ENCODE results near the gene MT1X. TPM values are rescaled to one million over a fixed set of nuclear protein-coding genes. Genes with fewer than 3 reads are reported as not detected.

MT1X gene
- polyA plus RNA-seq, 1 donor (not counting 4 experiments of a cell fraction or from before 2014, with no cell fraction given): 58.3 TPM

DNA sequence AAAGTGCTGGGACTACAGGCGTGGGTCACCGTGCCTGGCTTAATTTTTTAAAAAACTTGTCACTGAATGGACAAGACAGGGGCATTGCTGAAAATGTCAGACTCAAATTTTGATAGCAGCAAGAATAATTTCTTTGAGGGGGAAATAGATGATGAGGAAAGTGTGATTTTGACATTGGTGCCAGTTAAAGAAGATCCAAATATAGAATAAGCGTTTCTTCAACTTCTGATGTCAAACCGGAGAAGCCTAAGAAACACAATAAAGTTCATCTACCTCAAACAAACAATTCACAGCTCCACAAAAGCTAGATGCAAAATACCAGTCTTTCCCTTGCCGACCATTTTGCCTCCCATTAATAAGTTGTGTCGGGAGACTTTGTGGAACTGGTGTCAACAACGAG is 4.5 kb downstream of the MT1X start:
- peaks cover 43% of the 10 kb centered on the region for H3K4me1 ChIP-seq (ENCODE audit: control insufficient read depth, extremely low read depth, insufficient read depth, low read length)
- dilution Hi-C loops (cut with MboI; ENCODE audit: extremely low pct_ligation_motif_present, low sequenced_read_pairs): no loop called here
- H3K27ac ChIP-seq (ENCODE audit: control insufficient read depth, insufficient read depth, low read length): no peak overlapping the region
- H3K79me2 ChIP-seq (ENCODE audit: control insufficient read depth, insufficient read depth, low read length): peaks cover 4% of the 10 kb centered on the region
- DNase-seq (ENCODE audit: low read depth, low spot score): no peak
- H2AFZ ChIP-seq (ENCODE audit: control insufficient read depth, low read length): no peak overlapping the region
- H3K4me3 ChIP-seq (ENCODE audit: control insufficient read depth in 2 of 3, extremely low read depth in 1 of 3, insufficient read depth in 2 of 3, low read depth in 1 of 3, low read length in 3 of 3): no peak overlapping the region
- no peaks in the 10 kb centered on the region for H3K9me1 ChIP-seq (ENCODE audit: control insufficient read depth, extremely low read depth, insufficient read depth, low read length)
- FAIRE-seq: no peak
- H3K4me2 ChIP-seq (ENCODE audit: control insufficient read depth, extremely low read depth, insufficient read depth, low read depth, low read length): no peak overlapping the region
- peaks cover 1% of the 10 kb centered on the region for H3K9me3 ChIP-seq (ENCODE audit: control insufficient read depth, low read depth, low read length)
- no peaks in the 10 kb centered on the region for H4K20me1 ChIP-seq (ENCODE audit: control insufficient read depth, extremely low read depth, insufficient read depth, low read length)
- no peaks in the 10 kb centered on the region for H3K27me3 ChIP-seq (ENCODE audit: control insufficient read depth, extremely low read depth, insufficient read depth, low read length)
- no peak for TF ChIP-seq CTCF (optimal IDR thresholded peaks at IDR 0.05 in 1 of 3, IDR thresholded peaks at IDR 0.05 in 1 of 3, conservative IDR thresholded peaks at IDR 0.05 in 1 of 3; ENCODE audit: extremely low read depth in 1 of 3, insufficient read depth in 2 of 3, low read length in 3 of 3)
- TF ChIP-seq EZH2 (IDR thresholded peaks at IDR 0.05; ENCODE audit: low read length): no peak
- no peak overlapping the region for H3K9ac ChIP-seq (ENCODE audit: control insufficient read depth, extremely low read depth, insufficient read depth, low read length)
- H3K36me3 ChIP-seq (ENCODE audit: control insufficient read depth in 2 of 2, extremely low read depth in 1 of 2, insufficient read depth in 2 of 2, low read length in 2 of 2): peaks cover 0 to 3% of the 10 kb centered on the region in 2 experiments

DNA sequence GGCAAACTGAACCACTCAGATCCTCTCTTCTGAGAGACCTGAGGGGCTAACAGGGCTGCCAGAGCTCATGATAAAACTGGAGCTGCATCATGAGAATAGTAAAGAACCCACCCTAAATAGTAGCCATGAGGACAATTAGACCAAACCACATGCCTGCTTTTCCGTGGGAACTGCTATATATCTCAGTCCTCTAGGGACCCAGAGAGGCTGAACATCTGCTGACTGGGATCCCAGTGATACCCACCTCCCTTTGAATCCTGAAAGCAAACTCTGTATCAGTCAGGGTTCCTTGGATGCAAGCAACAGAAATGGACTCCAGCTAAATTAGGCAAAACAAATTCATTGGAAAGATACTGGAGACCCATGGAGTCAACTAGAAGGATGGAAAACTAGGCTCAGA is 6.5 kb downstream of the MT1X start:
- Histone ChIP-seq H4K20me1 (ENCODE audit: control insufficient read depth, extremely low read depth, insufficient read depth, low read length) (no peaks in the 10 kb centered on the region), H3K27me3 (ENCODE audit: control insufficient read depth, extremely low read depth, insufficient read depth, low read length) (no peaks in the 10 kb centered on the region), H3K9me1 (ENCODE audit: control insufficient read depth, extremely low read depth, insufficient read depth, low read length) (no peaks in the 10 kb centered on the region), H3K4me2 (ENCODE audit: control insufficient read depth, extremely low read depth, insufficient read depth, low read depth, low read length) (no peak overlapping the region), H3K36me3 (ENCODE audit: control insufficient read depth in 2 of 2, extremely low read depth in 1 of 2, insufficient read depth in 2 of 2, low read length in 2 of 2) (peaks cover 0 to 3% of the 10 kb centered on the region in 2 experiments), H2AFZ (ENCODE audit: control insufficient read depth, low read length) (no peak overlapping the region), H3K4me3 (ENCODE audit: control insufficient read depth in 2 of 3, extremely low read depth in 1 of 3, insufficient read depth in 2 of 3, low read depth in 1 of 3, low read length in 3 of 3) (no peak overlapping the region), H3K9ac (ENCODE audit: control insufficient read depth, extremely low read depth, insufficient read depth, low read length) (no peak overlapping the region), H3K4me1 (ENCODE audit: control insufficient read depth, extremely low read depth, insufficient read depth, low read length) (peaks cover 39% of the 10 kb centered on the region), H3K79me2 (ENCODE audit: control insufficient read depth, insufficient read depth, low read length) (no peaks in the 10 kb centered on the region), H3K9me3 (ENCODE audit: control insufficient read depth, low read depth, low read length) (peaks cover 1% of the 10 kb centered on the region), H3K27ac (ENCODE audit: control insufficient read depth, insufficient read depth, low read length) (no peak overlapping the region)
- dilution Hi-C loops (cut with MboI; ENCODE audit: extremely low pct_ligation_motif_present, low sequenced_read_pairs): no loop called here
- FAIRE-seq (no peak), DNase-seq (ENCODE audit: low read depth, low spot score) (no peak)
- TF ChIP-seq EZH2 (IDR thresholded peaks at IDR 0.05; ENCODE audit: low read length) (no peak), CTCF (optimal IDR thresholded peaks at IDR 0.05 in 1 of 3, IDR thresholded peaks at IDR 0.05 in 1 of 3, conservative IDR thresholded peaks at IDR 0.05 in 1 of 3; ENCODE audit: extremely low read depth in 1 of 3, insufficient read depth in 2 of 3, low read length in 3 of 3) (no peak)
